Measurements from ENCODE around the gene CFAP161. TPM values are rescaled to one million over a fixed set of nuclear protein-coding genes. Genes with fewer than 3 reads are reported as not detected.

Gene CFAP161
- total RNA-seq, 1 experiment from 2014 or later, result not detected

DNA sequence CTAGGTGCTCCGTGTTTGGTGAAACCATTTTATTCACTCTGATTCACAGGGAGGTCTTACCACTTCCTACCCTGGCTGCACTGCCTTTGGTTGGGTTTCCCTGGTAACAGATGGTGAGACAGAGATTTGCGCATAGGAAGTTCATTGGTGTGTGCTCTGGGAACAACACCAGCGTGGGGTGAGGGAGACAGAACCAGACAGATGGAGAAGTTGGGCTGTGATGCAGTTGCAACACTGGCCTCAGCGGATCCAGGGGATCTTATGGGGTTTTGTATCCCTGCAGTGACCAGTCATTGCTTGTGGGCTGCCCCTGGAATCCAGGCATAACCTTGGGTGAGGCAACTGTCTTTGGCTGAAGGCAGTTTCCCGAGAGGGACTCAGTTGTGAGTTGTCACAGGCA lies 50.1 kb downstream of the CFAP161 start:
- no peak overlapping the region for H3K27ac Mint-ChIP-seq (ENCODE audit: unreplicated experiment)
- H3K4me3 Mint-ChIP-seq (ENCODE audit: low read depth, unreplicated experiment), result no peak overlapping the region
- H3K9me3 Mint-ChIP-seq (ENCODE audit: low read depth, unreplicated experiment), result no peaks in the 10 kb centered on the region
- intact Hi-C loops (cut with micrococcal nuclease; ENCODE audit: unreplicated experiment), result no loop called here
- BruUV-seq (replicated peaks), result no TSS peak
- TF ChIP-seq, protein P1, sequence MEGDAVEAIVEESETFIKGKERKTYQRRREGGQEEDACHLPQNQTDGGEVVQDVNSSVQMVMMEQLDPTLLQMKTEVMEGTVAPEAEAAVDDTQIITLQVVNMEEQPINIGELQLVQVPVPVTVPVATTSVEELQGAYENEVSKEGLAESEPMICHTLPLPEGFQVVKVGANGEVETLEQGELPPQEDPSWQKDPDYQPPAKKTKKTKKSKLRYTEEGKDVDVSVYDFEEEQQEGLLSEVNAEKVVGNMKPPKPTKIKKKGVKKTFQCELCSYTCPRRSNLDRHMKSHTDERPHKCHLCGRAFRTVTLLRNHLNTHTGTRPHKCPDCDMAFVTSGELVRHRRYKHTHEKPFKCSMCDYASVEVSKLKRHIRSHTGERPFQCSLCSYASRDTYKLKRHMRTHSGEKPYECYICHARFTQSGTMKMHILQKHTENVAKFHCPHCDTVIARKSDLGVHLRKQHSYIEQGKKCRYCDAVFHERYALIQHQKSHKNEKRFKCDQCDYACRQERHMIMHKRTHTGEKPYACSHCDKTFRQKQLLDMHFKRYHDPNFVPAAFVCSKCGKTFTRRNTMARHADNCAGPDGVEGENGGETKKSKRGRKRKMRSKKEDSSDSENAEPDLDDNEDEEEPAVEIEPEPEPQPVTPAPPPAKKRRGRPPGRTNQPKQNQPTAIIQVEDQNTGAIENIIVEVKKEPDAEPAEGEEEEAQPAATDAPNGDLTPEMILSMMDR (IDR thresholded peaks at IDR 0.05; ENCODE audit: unreplicated experiment), result no peak
- H3K4me1 Mint-ChIP-seq (ENCODE audit: low read depth, unreplicated experiment), result no peaks in the 10 kb centered on the region
- H3K27me3 Mint-ChIP-seq (ENCODE audit: unreplicated experiment), result peaks cover 87% of the 10 kb centered on the region
- no peak for DNase-seq
- H3K36me3 Mint-ChIP-seq (ENCODE audit: insufficient read depth, unreplicated experiment), result no peaks in the 10 kb centered on the region
- CTCF ChIA-PET, result no interaction called here

GRCh38 chr15:81185631-81186295 lies 51.7 kb downstream of the CFAP161 start:
- intact Hi-C loops (cut with micrococcal nuclease; ENCODE audit: unreplicated experiment), result no loop called here
- no peak overlapping the region for H3K27ac Mint-ChIP-seq (ENCODE audit: unreplicated experiment)
- CTCF ChIA-PET, result no interaction called here
- no peaks in the 10 kb centered on the region for H3K9me3 Mint-ChIP-seq (ENCODE audit: low read depth, unreplicated experiment)
- H3K27me3 Mint-ChIP-seq (ENCODE audit: unreplicated experiment), result peaks cover 88% of the 10 kb centered on the region
- TF ChIP-seq, protein P1 (IDR thresholded peaks at IDR 0.05; ENCODE audit: unreplicated experiment), result no peak
- no peak for DNase-seq
- no peaks in the 10 kb centered on the region for H3K4me1 Mint-ChIP-seq (ENCODE audit: low read depth, unreplicated experiment)
- no TSS peak for BruUV-seq (replicated peaks)
- H3K4me3 Mint-ChIP-seq (ENCODE audit: low read depth, unreplicated experiment), result no peak overlapping the region
- H3K36me3 Mint-ChIP-seq (ENCODE audit: insufficient read depth, unreplicated experiment), result no peaks in the 10 kb centered on the region

GRCh38 chr15:81188354-81188753 lies 54.3 kb downstream of the CFAP161 start:
- Mint-ChIP-seq H3K9me3 (ENCODE audit: low read depth, unreplicated experiment) (no peaks in the 10 kb centered on the region), H3K4me3 (ENCODE audit: low read depth, unreplicated experiment) (no peak overlapping the region), H3K27me3 (ENCODE audit: unreplicated experiment) (peaks cover 88% of the 10 kb centered on the region), H3K27ac (ENCODE audit: unreplicated experiment) (no peak overlapping the region), H3K36me3 (ENCODE audit: insufficient read depth, unreplicated experiment) (no peaks in the 10 kb centered on the region), H3K4me1 (ENCODE audit: low read depth, unreplicated experiment) (no peaks in the 10 kb centered on the region)
- no peak for DNase-seq
- TF ChIP-seq, protein P1 (IDR thresholded peaks at IDR 0.05; ENCODE audit: unreplicated experiment), result no peak
- intact Hi-C loops (cut with micrococcal nuclease; ENCODE audit: unreplicated experiment), result no loop called here
- CTCF ChIA-PET, result interaction anchor here (1.1 kb wide), 1 partner anchor 33 kb away, joined by 3 read pairs; no protein-coding TSS in a partner anchor
- no TSS peak for BruUV-seq (replicated peaks)

DNA sequence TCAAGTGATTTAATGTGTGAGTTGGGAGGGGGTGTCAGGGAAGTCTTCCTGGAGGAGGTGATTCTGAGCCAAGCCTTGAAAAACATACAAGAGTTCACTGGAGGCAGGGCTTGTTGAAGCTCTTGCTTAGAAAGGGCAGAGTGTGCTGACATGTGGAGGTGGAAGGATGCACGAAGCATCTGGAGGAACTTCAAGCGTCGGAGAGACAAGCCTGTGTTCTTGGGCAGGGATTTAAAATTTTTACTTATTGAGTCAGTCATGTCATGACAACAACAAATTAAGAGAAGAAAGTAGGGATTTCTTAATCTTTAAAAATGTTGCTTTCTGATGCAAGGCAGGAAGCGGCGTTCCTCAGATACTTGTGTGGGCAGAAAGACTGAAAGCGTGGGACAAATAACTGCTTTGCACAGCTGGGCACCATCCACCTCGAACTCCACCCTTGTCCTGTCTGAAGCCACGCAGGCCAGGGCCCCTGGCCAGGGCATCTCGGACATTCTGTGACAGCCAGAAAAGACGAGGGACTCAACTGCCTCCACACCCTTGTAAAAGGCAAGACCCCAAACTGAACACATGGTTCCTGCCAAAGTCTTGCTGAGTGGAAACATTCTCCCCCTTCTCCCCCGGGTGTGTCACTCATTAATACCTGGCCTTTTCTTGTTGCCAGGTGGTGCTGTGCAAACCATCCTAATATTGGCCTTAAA lies 55.7 kb downstream of the CFAP161 start:
- Mint-ChIP-seq H3K9me3 (ENCODE audit: low read depth, unreplicated experiment) (no peaks in the 10 kb centered on the region), H3K4me1 (ENCODE audit: low read depth, unreplicated experiment) (no peaks in the 10 kb centered on the region), H3K27me3 (ENCODE audit: unreplicated experiment) (peaks cover 85% of the 10 kb centered on the region), H3K4me3 (ENCODE audit: low read depth, unreplicated experiment) (no peak overlapping the region), H3K36me3 (ENCODE audit: insufficient read depth, unreplicated experiment) (no peaks in the 10 kb centered on the region), H3K27ac (ENCODE audit: unreplicated experiment) (no peak overlapping the region)
- CTCF ChIA-PET, result interaction anchor here (0.6 kb wide), 1 partner anchor 22 kb away, joined by 7 read pairs; no protein-coding TSS in a partner anchor
- TF ChIP-seq, protein P1 (IDR thresholded peaks at IDR 0.05; ENCODE audit: unreplicated experiment), result no peak
- intact Hi-C loops (cut with micrococcal nuclease; ENCODE audit: unreplicated experiment), result no loop called here
- no peak for DNase-seq
- BruUV-seq (replicated peaks), result no TSS peak
